GM23338 (cell line): ENCODE measurements around the gene PROB1. TPM values are rescaled to one million over a fixed set of nuclear protein-coding genes. Genes with fewer than 3 reads are reported as not detected.

Experiments
- ATAC-seq: fragments of 200-7000 bp; cut with Tn5 transposase; 3 replicates; pipeline ENCODE4 v1.9.1; 2020
- DNase-seq: peaks from one replicate; pipeline ENCODE4 v3.0.0-alpha.2; 2015; ENCODE audit warnings: low spot score
- H2AFZ ChIP-seq: fragments of 200-600 bp; sonication (generic); 2 replicates; pipeline ENCODE4 v1.8.0; 2016; ENCODE audit warnings: antibody characterized with exemption, mild to moderate bottlenecking, moderate library complexity
- H3F3A ChIP-seq: fragments of 200-600 bp; sonication (generic); replicated peaks from 2 replicates; pipeline ENCODE4 v1.8.0; 2017; ENCODE audit warnings: antibody characterized with exemption, mixed run types, low read depth
- H3K27ac ChIP-seq: fragments of 200-600 bp; sonication (generic); 2 replicates; pipeline ENCODE4 v1.6.1; 2016; ENCODE audit warnings: low read depth
- H3K27me3 ChIP-seq: fragments of 200-600 bp; sonication (generic); 2 replicates; pipeline ENCODE4 v1.8.0; 2016; ENCODE audit warnings: mild to moderate bottlenecking, mixed run types, moderate library complexity; ENCODE audit not compliant: insufficient read depth
- H3K36me3 ChIP-seq: fragments of 200-600 bp; sonication (generic); 2 replicates; pipeline ENCODE4 v1.8.0; 2016; ENCODE audit warnings: mild to moderate bottlenecking; ENCODE audit not compliant: insufficient read depth
- H3K4me1 ChIP-seq: fragments of 200-600 bp; sonication (generic); 2 replicates; pipeline ENCODE4 v1.8.0; 2016; ENCODE audit warnings: mild to moderate bottlenecking, moderate library complexity; ENCODE audit not compliant: insufficient read depth
- H3K4me2 ChIP-seq: fragments of 200-600 bp; sonication (generic); 2 replicates; pipeline ENCODE4 v1.7.1; 2017; ENCODE audit warnings: mixed run types
- H3K4me3 ChIP-seq: fragments of 200-600 bp; sonication (generic); 2 replicates; pipeline ENCODE4 v1.6.1; 2016; ENCODE audit warnings: mixed run types
- H3K79me2 ChIP-seq: fragments of 200-600 bp; sonication (generic); replicated peaks from 2 replicates; pipeline ENCODE4 v1.8.0; 2017; ENCODE audit warnings: mild to moderate bottlenecking; ENCODE audit not compliant: insufficient read depth
- H3K9me2 ChIP-seq: fragments of 200-600 bp; sonication (generic); 2 replicates; pipeline ENCODE4 v1.8.0; 2017; ENCODE audit not compliant: insufficient read depth
- H4K20me1 ChIP-seq: fragments of 200-600 bp; sonication (generic); replicated peaks from 2 replicates; pipeline ENCODE4 v1.8.0; 2017; ENCODE audit warnings: mild to moderate bottlenecking; ENCODE audit not compliant: insufficient read depth
- H3K27ac Mint-ChIP-seq: 2 replicates; pipeline ENCODE4 v1.8.0; 2020; ENCODE audit warnings: inconsistent platforms, mild to moderate bottlenecking, moderate library complexity, mixed read lengths
- H3K27me3 Mint-ChIP-seq: 3 replicates; pipeline ENCODE4 v1.8.0; 2022; ENCODE audit warnings: low read depth, mild to moderate bottlenecking, moderate library complexity, mixed read lengths, inconsistent platforms; ENCODE audit not compliant: insufficient read depth, poor library complexity
- H3K36me3 Mint-ChIP-seq: 3 replicates; pipeline ENCODE4 v1.8.0; 2021; ENCODE audit warnings: low read depth, mild to moderate bottlenecking, inconsistent platforms, moderate library complexity, mixed read lengths
- H3K4me1 Mint-ChIP-seq: 3 replicates; pipeline ENCODE4 v1.8.0; 2020; ENCODE audit warnings: mild to moderate bottlenecking, inconsistent platforms, mixed read lengths
- H3K4me3 Mint-ChIP-seq: 3 replicates; pipeline ENCODE4 v1.8.0; 2021; ENCODE audit warnings: moderate library complexity, mild to moderate bottlenecking, inconsistent platforms, mixed read lengths
- H3K9me3 Mint-ChIP-seq: 3 replicates; pipeline ENCODE4 v1.8.0; 2020; ENCODE audit warnings: moderate library complexity, mild to moderate bottlenecking, inconsistent platforms, mixed read lengths
- CREB1 ChIP-seq: fragments of 250-450 bp; sonication (Bioruptor Pico); IDR thresholded peaks from 2 replicates; pipeline ENCODE4 v1.5.0; 2020; ENCODE audit warnings: low read depth, mild to moderate bottlenecking, moderate library complexity
- ETS1 ChIP-seq: IDR thresholded peaks from 2 replicates; pipeline ENCODE4 v1.6.1; 2016; ENCODE audit warnings: antibody characterized with exemption
- EZH2 ChIP-seq: fragments of 200-600 bp; sonication (generic); IDR thresholded peaks from one replicate; pipeline ENCODE4 v1.8.0; 2017; ENCODE audit warnings: antibody characterized with exemption, mild to moderate bottlenecking, low read depth; ENCODE audit not compliant: unreplicated experiment
- EZH2phosphoT487 ChIP-seq: fragments of 200-600 bp; sonication (generic); IDR thresholded peaks from one replicate; pipeline ENCODE4 v1.8.1; 2018; ENCODE audit warnings: antibody characterized with exemption; ENCODE audit not compliant: unreplicated experiment
- NANOG ChIP-seq: IDR thresholded peaks from 2 replicates; pipeline ENCODE4 v1.6.1; 2016; ENCODE audit warnings: antibody characterized with exemption, borderline replicate concordance
- POLR2AphosphoS5 ChIP-seq: IDR thresholded peaks from 2 replicates; pipeline ENCODE4 v1.6.1; 2016; ENCODE audit warnings: antibody characterized with exemption, low read depth
- STAT1 ChIP-seq: IDR thresholded peaks from one replicate; pipeline ENCODE4 v1.6.1; 2016; ENCODE audit warnings: antibody characterized with exemption; ENCODE audit not compliant: unreplicated experiment
- ZNF331 ChIP-seq: fragments of 250-450 bp; sonication (Bioruptor Pico); IDR thresholded peaks from 2 replicates; pipeline ENCODE4 v1.5.0; 2020; ENCODE audit warnings: low read depth, mild to moderate bottlenecking, moderate library complexity
- polyA plus RNA-seq: library from polyadenylated mRNA; unstranded; fragments of >200 nt; fragmentation: Nextera tagmentation; extraction: Ambion mirVana; gene quantifications from 2 replicates; pipeline ENCODE4 v1.2.1, GENCODE V29; 2016
- total RNA-seq: library from RNA; depleted of rRNA; stranded (reverse); fragments of >200 nt; shearing (Covaris generic); gene quantifications from 2 replicates; pipeline ENCODE4 v1.2.3, GENCODE V29; 2014
- TF ChIP-seq, protein P1 (sequence below): fragments of 250-450 bp; sonication (Bioruptor Pico); IDR thresholded peaks from 2 replicates; pipeline ENCODE4 v1.5.0; 2020; ENCODE audit warnings: mild to moderate bottlenecking, moderate library complexity

The PROB1 gene
- total and polyA plus RNA-seq, 2 experiments from 2014 or later, result 0.73 to 2.7 TPM

DNA sequence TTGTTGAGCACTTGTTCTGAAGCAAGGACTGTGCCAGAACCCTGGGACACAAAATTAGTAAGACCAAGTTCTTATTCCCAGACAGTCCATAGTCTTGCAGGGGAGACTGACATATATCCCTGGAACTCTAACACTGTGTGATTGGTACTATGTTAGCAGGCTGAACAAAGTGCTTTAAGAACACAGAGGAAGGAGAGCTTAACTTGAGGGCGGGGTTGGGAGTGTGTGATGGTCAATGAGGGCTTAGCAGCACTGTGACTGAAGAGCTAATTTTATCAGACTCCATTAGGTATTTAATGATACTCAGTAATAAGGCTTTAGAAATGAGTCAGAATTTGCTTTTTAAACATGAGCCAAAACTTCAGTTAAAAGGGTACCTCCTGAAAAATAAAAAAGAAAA, 23.9 kb upstream of the PROB1 start (continued):
- TF ChIP-seq, protein P1, sequence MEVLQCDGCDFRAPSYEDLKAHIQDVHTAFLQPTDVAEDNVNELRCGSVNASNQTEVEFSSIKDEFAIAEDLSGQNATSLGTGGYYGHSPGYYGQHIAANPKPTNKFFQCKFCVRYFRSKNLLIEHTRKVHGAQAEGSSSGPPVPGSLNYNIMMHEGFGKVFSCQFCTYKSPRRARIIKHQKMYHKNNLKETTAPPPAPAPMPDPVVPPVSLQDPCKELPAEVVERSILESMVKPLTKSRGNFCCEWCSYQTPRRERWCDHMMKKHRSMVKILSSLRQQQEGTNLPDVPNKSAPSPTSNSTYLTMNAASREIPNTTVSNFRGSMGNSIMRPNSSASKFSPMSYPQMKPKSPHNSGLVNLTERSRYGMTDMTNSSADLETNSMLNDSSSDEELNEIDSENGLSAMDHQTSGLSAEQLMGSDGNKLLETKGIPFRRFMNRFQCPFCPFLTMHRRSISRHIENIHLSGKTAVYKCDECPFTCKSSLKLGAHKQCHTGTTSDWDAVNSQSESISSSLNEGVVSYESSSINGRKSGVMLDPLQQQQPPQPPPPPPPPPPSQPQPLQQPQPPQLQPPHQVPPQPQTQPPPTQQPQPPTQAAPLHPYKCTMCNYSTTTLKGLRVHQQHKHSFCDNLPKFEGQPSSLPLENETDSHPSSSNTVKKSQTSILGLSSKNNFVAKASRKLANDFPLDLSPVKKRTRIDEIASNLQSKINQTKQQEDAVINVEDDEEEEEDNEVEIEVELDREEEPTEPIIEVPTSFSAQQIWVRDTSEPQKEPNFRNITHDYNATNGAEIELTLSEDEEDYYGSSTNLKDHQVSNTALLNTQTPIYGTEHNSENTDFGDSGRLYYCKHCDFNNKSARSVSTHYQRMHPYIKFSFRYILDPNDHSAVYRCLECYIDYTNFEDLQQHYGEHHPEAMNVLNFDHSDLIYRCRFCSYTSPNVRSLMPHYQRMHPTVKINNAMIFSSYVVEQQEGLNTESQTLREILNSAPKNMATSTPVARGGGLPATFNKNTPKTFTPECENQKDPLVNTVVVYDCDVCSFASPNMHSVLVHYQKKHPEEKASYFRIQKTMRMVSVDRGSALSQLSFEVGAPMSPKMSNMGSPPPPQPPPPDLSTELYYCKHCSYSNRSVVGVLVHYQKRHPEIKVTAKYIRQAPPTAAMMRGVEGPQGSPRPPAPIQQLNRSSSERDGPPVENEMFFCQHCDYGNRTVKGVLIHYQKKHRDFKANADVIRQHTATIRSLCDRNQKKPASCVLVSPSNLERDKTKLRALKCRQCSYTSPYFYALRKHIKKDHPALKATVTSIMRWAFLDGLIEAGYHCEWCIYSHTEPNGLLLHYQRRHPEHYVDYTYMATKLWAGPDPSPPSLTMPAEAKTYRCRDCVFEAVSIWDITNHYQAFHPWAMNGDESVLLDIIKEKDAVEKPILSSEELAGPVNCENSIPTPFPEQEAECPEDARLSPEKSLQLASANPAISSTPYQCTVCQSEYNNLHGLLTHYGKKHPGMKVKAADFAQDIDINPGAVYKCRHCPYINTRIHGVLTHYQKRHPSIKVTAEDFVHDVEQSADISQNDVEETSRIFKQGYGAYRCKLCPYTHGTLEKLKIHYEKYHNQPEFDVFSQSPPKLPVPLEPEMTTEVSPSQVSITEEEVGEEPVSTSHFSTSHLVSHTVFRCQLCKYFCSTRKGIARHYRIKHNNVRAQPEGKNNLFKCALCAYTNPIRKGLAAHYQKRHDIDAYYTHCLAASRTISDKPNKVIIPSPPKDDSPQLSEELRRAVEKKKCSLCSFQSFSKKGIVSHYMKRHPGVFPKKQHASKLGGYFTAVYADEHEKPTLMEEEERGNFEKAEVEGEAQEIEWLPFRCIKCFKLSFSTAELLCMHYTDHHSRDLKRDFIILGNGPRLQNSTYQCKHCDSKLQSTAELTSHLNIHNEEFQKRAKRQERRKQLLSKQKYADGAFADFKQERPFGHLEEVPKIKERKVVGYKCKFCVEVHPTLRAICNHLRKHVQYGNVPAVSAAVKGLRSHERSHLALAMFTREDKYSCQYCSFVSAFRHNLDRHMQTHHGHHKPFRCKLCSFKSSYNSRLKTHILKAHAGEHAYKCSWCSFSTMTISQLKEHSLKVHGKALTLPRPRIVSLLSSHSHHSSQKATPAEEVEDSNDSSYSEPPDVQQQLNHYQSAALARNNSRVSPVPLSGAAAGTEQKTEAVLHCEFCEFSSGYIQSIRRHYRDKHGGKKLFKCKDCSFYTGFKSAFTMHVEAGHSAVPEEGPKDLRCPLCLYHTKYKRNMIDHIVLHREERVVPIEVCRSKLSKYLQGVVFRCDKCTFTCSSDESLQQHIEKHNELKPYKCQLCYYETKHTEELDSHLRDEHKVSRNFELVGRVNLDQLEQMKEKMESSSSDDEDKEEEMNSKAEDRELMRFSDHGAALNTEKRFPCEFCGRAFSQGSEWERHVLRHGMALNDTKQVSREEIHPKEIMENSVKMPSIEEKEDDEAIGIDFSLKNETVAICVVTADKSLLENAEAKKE, result no peak
- TF ChIP-seq POLR2AphosphoS5, result no peak
- TF ChIP-seq STAT1, result no peak
- no peak for TF ChIP-seq EZH2phosphoT487

- Histone ChIP-seq H2AFZ (no peak overlapping the region), H3K36me3 (peaks cover 4% of the 10 kb centered on the region; the same call in 1 of the 2 replicates), H3K4me2 (no peak overlapping the region), H3K4me3 (no peak overlapping the region), H3K27me3 (no peaks in the 10 kb centered on the region), H4K20me1 (no peaks in the 10 kb centered on the region), H3K9me2 (no peaks in the 10 kb centered on the region), H3K27ac (no peak overlapping the region), H3K79me2 (no peaks in the 10 kb centered on the region), H3K4me1 (no peaks in the 10 kb centered on the region), H3F3A (peaks cover 3% of the 10 kb centered on the region; the same call in 1 of the 2 replicates)
- H3K9me3 Mint-ChIP-seq, result no peaks in the 10 kb centered on the region
- DNase-seq, result no peak
- H3K36me3 Mint-ChIP-seq, result peaks cover 17% of the 10 kb centered on the region
- H3K27ac Mint-ChIP-seq, result no peak overlapping the region
- ATAC-seq, result no peak
- H3K27me3 Mint-ChIP-seq, result no peaks in the 10 kb centered on the region
- peaks cover 15% of the 10 kb centered on the region for H3K4me1 Mint-ChIP-seq
- no peak overlapping the region for H3K4me3 Mint-ChIP-seq
- TF ChIP-seq ZNF331 (CRISPR knock-in tag) (no peak), POLR2AphosphoS5 (no peak), EZH2 (no peak), EZH2phosphoT487 (no peak), NANOG (no peak), CREB1 (CRISPR knock-in tag) (no peak), STAT1 (no peak), ETS1 (no peak)
- TF ChIP-seq, protein P1, result no peak
These were observed 22.3 kb upstream of the PROB1 start for GRCh38 chr5:139417214-139417613.
